ENCODE data around the gene PTPRH.
"Not testable (repeated sequence)": the region's sequence is repeated elsewhere in the genome, so short reads cannot be mapped to it uniquely, and the experiment has no call there.

Gene PTPRH

DNA sequence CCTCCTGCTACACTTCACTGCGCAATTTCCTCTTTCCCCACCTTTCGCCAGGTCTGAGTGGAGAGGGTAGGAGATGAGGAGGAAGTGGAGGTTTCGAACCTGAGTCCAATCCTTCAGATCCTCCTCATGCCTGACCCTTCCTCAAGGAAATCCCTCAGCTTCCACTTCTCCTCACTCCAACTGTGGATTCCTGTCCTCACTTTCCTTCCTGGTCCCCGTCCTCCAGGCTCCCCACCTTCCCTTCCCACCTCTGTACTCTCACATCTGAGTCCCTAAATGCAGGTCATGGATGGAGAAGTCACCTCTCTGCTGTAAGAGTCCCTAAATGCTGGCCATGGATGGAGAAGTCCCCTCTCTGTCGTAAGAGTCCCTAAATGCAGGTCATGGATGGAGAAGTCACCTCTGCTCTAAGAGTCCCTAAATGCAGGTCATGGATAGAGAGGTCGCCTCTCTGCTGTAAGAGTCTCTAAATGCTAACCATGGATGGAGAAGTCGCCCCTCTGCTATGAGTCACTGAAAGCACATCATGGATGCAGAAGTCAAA, 16.2 kb upstream of the PTPRH start:
- DNase-seq (ENCODE audit: low read depth in 3 of 3): no peak

DNA sequence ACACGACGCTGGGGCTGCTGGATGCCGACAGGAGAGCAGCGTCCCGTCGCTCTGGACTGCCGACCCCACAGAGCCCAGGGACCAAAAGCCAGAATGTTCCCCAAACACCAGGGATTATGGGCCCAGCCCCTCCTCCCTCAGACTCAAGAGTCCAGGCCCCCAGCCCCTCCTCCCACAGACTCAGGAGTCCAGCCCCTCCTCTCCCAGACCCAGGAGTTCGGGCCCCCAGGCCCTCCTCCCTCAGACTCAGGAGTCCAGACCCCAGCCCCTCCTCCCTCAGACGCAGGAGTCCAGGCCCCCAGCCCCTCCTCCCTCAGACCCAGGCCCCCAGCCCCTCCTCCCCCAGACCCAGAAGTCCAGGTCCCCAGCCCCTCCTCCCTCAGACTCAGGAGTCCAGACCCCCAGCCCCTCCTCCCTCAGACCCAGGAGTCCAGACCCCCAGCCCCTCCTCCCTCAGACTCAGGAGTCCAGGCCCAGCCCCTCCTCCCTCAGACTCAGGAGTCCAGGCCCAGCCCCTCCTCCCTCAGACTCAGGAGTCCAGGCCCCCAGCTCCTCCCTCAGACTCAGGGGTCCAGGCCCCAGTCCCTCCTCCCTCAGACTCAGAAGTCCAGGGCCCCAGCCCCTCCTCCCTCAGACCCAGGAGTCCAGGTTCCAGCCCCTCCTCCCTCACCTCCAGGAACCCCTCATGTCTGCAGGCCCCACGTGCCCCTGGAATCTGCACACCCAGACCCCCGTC, 15.5 kb upstream of the PTPRH start:
- not testable (repeated sequence) for DNase-seq (ENCODE audit: low read depth in 3 of 3)

GRCh38 chr19:55224038-55224665, 14.9 kb upstream of the PTPRH start:
- no peak for DNase-seq (ENCODE audit: low read depth in 3 of 3)

GRCh38 chr19:55223291-55224037, 14.2 kb upstream of the PTPRH start:
- DNase-seq (ENCODE audit: low read depth in 3 of 3): no peak

DNA sequence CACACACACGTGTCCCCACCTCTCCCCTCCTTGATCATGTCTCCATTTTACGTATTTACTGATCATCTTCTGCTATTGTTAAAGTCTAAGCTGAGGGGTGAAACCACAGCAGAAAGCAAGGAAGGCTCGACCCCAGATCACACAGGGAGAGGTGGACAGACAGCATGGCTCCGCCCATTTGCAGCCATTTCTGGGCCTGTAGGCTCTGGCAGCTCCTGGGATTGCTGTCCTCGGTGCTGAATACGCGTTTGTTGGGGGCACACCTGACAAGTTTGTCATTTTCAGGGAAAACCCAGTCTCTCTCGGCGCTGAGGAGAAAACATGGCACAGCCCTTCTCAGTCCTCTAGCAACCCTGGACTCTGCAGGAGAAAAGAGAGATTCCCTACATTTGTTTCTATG, 11.2 kb upstream of the PTPRH start:
- no peak for DNase-seq (ENCODE audit: low read depth in 3 of 3)

GRCh38 chr19:55216461-55217198, 7.3 kb upstream of the PTPRH start:
- peak in 1 of 3 experiments; percentile 18 for DNase-seq (ENCODE audit: low read depth in 3 of 3)

DNA sequence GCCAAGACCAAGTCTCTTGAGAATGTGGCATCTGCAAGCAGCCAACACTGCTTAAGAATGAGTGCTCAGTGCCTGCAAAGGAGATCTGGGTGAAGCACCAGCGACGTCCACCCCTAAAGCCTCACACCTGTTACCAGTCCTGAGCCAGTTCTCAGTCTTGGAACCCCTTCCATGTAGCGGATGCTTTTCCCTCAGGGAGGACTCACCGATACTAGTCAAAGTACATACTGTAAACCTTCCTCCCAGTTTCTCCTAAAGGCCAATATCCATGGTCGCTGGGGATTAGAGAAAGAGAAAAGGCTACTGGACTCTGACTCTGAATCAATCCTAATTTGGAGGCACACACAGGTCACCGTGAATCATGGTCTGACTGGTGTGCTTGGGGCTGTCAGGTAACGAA, 4.2 kb upstream of the PTPRH start:
- DNase-seq (ENCODE audit: low read depth in 3 of 3): no peak

GRCh38 chr19:55212447-55212846, 3.1 kb upstream of the PTPRH start:
- no peak for DNase-seq (ENCODE audit: low read depth in 3 of 3)

DNA sequence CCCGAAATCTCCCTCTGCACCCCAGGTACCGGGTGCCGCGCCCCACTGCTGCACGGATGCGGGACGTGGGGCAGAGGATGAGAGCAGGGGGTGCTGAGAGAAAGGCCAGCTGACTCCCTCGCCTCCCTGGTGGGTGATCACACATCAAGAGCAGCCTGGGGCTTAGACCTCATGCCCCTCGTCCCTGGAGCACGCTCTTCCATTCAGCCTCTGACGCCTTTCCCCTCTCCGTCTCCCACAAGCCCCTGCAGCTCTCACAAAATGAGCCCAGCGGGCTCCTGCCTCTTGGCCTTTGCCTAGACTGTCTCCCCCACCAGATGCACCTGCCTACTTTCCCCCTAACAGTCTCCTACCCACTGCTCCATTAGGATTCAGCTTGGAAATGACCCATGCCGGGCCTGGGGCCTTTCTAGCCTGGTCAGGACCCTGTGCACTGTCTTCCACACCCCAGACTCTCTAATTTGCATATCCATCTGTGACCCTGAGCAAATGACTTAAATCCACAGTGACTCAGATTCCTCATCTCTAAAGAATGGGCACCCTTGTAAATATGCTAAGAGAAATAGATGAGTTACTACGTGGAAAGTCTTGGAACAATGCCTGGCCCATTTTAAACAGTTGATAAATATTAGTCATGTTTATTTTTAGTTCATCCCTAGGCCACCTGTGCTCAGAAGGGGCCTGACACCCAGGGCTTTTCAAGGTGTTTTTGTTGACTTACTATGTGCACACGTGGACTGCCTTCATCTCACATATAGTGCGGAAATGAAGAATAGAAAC, 582 bp upstream of the PTPRH start:
- no peak for DNase-seq (ENCODE audit: low read depth in 3 of 3)

GRCh38 chr19:55206664-55207500, 2.4 kb downstream of the PTPRH start:
- DNase-seq (ENCODE audit: low read depth in 3 of 3): peak in 1 of 3 experiments; percentile 12

- DNase-seq (ENCODE audit: low read depth in 3 of 3): not testable (repeated sequence)
These were observed 7.1 kb downstream of the PTPRH start for GRCh38 chr19:55202199-55202598.

DNA sequence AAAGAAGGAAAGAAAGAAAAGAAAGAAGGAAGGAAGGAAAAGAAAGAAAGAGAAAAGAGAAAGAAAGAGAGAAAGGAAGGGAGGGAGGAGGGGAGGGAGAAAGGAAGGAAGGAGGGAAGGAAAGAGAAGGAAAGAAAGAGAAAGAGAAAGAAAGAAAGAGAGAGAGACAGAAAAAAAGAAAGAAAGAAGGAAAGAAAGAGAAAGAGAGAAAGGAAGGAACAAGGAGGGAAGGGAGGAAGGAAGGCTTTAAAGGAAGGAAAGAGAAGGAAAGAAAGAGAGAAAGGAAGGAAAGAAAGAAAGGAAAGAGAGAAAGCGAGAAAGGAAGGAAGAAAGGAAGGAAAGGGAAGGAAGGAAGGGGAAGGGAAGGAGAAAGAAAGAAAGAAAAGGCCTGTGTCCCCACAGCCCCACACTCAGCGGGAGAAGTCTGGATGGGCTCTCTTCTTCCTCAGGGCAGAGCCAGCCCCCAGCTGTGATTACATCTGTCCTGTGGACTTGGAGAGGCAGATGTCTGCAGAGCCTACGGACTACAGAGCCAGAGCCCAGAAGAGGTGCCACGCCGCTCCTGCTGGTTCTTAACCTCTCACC, 9.6 kb downstream of the PTPRH start:
- DNase-seq (ENCODE audit: low read depth in 3 of 3): no peak

DNA sequence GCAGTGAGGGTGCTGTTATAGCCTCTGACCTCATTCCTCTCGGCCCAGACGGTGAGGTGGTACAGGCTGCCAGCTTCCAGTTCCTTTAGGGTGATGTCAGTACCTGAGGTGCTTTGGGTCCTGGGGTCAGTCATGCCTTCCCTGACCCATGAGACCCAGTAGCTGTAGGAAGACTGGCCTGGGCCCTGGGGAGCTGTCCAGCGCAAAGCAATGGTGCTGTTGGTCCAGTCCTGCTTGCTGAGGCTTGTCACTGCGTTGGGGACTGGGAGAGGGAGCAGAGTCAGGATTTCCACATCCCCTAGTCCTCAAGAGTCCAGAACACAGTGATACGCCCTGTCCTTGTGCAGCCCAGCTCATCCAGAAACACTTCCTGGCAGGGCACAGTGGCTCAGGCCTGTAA, 10.7 kb downstream of the PTPRH start:
- DNase-seq (ENCODE audit: low read depth in 3 of 3): no peak

- no peak for DNase-seq (ENCODE audit: low read depth in 3 of 3)
These were observed 11.8 kb downstream of the PTPRH start for GRCh38 chr19:55197528-55197927.

- no peak for DNase-seq (ENCODE audit: low read depth in 3 of 3)
These were observed 12.5 kb downstream of the PTPRH start for GRCh38 chr19:55196803-55197202.

- no peak for DNase-seq (ENCODE audit: low read depth in 3 of 3)
These were observed 15.8 kb downstream of the PTPRH start for GRCh38 chr19:55193481-55193880.

GRCh38 chr19:55189403-55189835, 19.9 kb downstream of the PTPRH start:
- no peak for DNase-seq (ENCODE audit: low read depth in 3 of 3)

DNA sequence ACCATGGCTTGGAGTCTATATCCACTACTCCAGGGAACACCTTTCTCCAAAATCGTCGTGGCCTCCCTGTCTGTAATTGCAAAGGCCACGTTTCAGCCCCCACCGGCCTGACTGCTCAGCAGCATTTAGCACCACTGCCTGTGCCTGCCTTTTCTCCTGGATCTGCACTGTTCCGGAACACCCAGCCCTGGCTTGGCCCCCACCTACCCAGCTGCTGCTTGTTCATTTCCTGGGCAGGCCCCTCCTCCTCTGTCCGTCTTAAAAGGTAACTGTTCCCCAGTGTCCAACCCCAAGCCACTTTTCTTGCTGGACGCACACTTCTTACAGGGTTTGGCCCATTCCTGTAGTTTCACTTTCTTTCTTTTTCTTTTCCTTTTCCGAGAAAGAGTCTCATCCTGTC, 20.7 kb downstream of the PTPRH start:
- no peak for DNase-seq (ENCODE audit: low read depth in 3 of 3)

- no peak for DNase-seq (ENCODE audit: low read depth in 3 of 3)
These were observed 23.2 kb downstream of the PTPRH start for GRCh38 chr19:55186080-55186479.

DNA sequence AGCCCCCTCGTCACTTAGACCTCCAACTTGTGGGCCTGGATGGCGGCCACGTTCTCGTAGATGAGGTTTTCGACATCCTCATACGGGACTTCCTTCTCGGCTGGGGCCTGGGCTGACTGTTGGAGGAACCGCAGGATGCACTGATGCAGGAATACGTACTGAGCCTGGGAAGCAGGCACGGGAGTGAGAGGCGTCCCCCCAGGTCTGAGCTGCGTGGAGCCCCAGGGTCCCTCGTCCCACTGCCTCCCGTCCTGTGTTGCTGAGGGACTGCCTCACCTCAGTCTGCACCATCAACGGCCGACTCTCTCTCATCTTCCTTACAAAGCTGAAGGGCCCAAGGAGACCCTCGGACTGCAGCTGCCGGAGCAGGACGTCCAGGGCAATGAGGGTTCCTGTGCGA, 27.6 kb downstream of the PTPRH start:
- DNase-seq (ENCODE audit: low read depth in 3 of 3): no peak

Data from stimulated activated CD4-positive, alpha-beta T cell treated with anti-CD3 and anti-CD28 coated beads, TNF-alpha, amount 100 ng/mL, for 4 hours (primary cell).